GM18517 (cell line): ENCODE measurements around the gene ESYT3.

ENCODE experiments used
- ATAC-seq: cut with Tn5 transposase; IDR thresholded peaks from one replicate; pipeline ENCODE4 v1.9.1; 2021; ENCODE audit warnings: mild to moderate bottlenecking, moderate library complexity; ENCODE audit not compliant: unreplicated experiment

ESYT3 gene

GRCh38 chr3:138434276-138434874, at the start of gene ESYT3:
TSS of gene ESYT3 (plus strand) at chr3:138434616. CDS start at chr3:138434799, 183 bp downstream.
- ATAC-seq: no peak

GRCh38 chr3:138384976-138385375, 49.4 kb upstream of the ESYT3 start:
- ATAC-seq: no peak

GRCh38 chr3:138389144-138389601, 45.2 kb upstream of the ESYT3 start:
- ATAC-seq: no peak

- no peak for ATAC-seq
Observed at GRCh38 chr3:138389841-138390581, 44.4 kb upstream of the ESYT3 start.

- ATAC-seq: no peak
Observed at GRCh38 chr3:138390582-138390932, 43.9 kb upstream of the ESYT3 start.

GRCh38 chr3:138394156-138394555, 40.3 kb upstream of the ESYT3 start:
- ATAC-seq: no peak

- no peak for ATAC-seq
Observed at GRCh38 chr3:138394686-138395085, 39.7 kb upstream of the ESYT3 start.

- no peak for ATAC-seq
Observed at GRCh38 chr3:138395865-138396751, 38.3 kb upstream of the ESYT3 start.

- no peak for ATAC-seq
Observed at GRCh38 chr3:138396752-138397410, 37.5 kb upstream of the ESYT3 start.

- ATAC-seq: no peak
Observed at GRCh38 chr3:138397983-138398382, 36.4 kb upstream of the ESYT3 start.

GRCh38 chr3:138398791-138399575, 35.4 kb upstream of the ESYT3 start:
- no peak for ATAC-seq

GRCh38 chr3:138399766-138400165, 34.6 kb upstream of the ESYT3 start:
- ATAC-seq: no peak

GRCh38 chr3:138400651-138401070, 33.8 kb upstream of the ESYT3 start:
- ATAC-seq: no peak

- no peak for ATAC-seq
Observed at GRCh38 chr3:138401834-138402233, 32.6 kb upstream of the ESYT3 start.

- ATAC-seq: no peak
Observed at GRCh38 chr3:138404121-138404520, 30.3 kb upstream of the ESYT3 start.

GRCh38 chr3:138405001-138405400, 29.4 kb upstream of the ESYT3 start:
- no peak for ATAC-seq

GRCh38 chr3:138405486-138405885, 28.9 kb upstream of the ESYT3 start:
- ATAC-seq: no peak

- ATAC-seq: no peak
Observed at GRCh38 chr3:138406606-138407005, 27.8 kb upstream of the ESYT3 start.

- no peak for ATAC-seq
Observed at GRCh38 chr3:138407236-138407907, 27.0 kb upstream of the ESYT3 start.
